HG02938 (cell line): ENCODE data around the gene RCOR1.
"Not testable (repeated sequence)": the region's sequence is repeated elsewhere in the genome, so short reads cannot be mapped to it uniquely, and the experiment has no call there.

Experiments
- ATAC-seq: cut with Tn5 transposase; IDR thresholded peaks from one replicate; pipeline ENCODE4 v1.9.1; 2021; ENCODE audit warnings: mild to moderate bottlenecking, moderate library complexity; ENCODE audit not compliant: unreplicated experiment

Gene RCOR1

GRCh38 chr14:102591372-102591943 lies 991 bp upstream of the RCOR1 start:
- ATAC-seq = no peak

DNA sequence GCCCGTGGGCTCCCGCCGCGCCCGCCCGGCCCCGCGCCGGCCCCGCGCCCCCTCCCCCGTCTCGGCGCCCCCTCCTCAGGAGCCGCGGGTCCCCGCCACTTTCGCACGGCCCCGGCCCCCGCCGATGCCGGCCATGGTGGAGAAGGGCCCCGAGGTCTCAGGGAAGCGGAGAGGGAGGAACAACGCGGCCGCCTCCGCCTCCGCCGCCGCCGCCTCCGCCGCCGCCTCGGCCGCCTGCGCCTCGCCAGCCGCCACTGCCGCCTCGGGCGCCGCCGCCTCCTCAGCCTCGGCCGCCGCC lies 263 bp downstream of the RCOR1 start:
- ATAC-seq = peak; percentile 6

DNA sequence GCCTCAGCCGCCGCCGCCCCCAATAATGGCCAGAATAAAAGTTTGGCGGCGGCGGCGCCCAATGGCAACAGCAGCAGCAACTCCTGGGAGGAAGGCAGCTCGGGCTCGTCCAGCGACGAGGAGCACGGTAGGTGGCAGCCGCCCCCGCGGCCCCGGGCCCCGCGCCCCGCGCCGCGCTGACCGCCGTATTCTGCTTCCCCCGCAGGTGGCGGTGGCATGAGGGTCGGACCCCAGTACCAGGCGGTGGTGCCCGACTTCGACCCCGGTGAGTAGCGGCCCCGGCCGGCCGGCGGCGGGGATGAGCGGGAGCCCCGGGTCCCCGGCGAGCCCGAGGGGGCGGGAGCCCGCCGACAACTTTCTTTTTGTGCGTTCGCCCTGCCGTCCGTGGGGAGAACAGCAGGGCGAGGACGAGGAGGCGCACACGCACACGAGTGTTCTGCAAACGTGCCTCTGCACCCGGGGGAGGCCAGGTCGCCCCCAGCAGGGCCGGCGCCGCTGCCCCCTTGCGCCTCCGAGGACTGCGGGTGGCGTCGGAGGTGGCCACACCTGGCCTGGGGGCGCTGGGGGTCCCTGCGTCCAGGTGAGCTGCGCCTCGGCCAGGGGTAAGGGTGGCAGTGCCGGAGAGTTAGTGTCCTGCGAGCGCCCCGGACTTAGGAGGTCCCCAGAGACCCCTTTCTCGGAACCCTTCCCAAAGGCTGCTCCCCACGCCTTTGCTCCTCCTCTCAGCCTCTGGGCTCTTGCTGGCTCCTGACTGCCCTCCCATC lies 794 bp downstream of the RCOR1 start:
- peak; percentile 12 for ATAC-seq

DNA sequence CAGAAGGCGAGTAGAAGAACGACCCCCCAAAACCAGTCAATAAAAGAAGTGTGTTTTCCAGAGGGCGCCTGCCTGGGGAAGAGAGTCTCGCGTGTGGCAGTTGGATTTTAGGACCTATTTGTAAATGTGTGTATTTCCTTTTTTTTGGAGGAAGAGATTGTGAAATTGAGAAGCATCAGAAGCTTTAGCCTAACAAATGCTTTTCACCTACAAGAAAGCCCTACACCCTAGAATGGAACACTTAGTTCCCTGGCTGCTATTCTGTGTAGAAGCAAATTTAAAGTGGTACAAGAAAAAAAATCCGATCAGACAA lies 1.3 kb downstream of the RCOR1 start:
- ATAC-seq = no peak

- ATAC-seq = no peak
These were observed 2.2 kb downstream of the RCOR1 start for GRCh38 chr14:102594514-102595175.

GRCh38 chr14:102601378-102601925 lies 9.0 kb downstream of the RCOR1 start:
- ATAC-seq = no peak

DNA sequence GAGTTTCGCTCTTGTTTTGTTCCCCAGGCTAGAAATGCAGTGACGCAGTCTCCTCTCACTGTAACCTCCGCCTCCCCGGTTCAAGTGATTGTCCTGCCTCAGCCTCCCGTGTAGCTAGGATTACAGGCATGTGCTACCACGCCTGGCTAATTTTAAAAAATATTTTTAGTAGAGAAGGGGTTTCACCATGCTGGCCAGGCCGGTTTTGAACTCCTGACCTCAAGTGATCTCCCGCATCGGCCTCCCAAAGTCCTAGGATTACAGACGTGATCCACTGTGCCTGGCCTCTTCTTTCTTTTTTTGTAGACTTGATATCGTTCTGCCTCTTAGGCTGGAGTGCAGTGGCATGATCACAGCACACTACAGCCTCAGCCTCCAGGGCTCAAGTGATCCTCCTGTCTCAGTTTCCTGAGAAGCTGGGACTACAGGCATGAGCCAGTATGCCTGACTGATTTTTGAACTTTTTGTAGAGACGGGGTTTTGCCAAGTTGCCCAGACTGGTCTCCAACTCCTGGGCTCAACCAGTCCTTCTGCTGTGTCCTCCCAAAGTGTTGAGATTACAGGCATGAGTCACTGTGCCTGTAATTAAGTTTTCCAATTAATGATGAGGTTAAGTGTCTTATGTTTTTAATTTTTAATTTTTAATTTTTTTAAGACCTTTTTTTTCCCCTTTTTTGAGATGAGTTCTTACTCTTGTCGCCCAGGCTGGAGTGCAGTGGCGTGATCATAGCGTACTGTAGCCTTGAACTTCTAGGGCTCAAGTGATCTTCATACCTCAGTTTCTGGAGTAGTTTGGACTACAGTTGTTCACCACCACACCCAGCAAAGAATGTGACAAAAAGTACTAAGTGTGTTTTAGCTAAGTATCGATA lies 10.2 kb downstream of the RCOR1 start:
- ATAC-seq = no peak

- ATAC-seq = no peak
These were observed 11.0 kb downstream of the RCOR1 start for GRCh38 chr14:102603293-102603907.

GRCh38 chr14:102604183-102604582 lies 11.7 kb downstream of the RCOR1 start:
- ATAC-seq = no peak

DNA sequence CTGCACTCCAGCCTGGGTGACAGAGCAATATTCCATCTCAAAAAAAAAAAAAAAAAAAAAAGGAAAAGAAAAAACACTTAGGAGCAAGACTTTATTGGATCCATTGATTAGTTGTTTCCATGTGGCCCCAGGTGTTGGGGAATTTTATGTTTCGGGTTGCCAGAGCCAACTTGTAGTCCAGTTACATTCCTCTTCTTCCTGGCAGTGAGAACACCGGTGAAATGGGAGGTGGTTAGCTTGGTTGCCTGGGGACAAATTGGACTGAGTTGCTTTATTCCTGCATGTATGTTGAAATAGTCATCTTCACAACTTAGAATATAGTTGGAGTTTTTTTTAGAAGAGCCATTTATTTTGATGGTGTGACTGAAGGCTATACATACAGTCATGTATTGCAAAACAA lies 12.6 kb downstream of the RCOR1 start:
- ATAC-seq = no peak

- ATAC-seq = no peak
These were observed 13.8 kb downstream of the RCOR1 start for GRCh38 chr14:102606296-102606695.

DNA sequence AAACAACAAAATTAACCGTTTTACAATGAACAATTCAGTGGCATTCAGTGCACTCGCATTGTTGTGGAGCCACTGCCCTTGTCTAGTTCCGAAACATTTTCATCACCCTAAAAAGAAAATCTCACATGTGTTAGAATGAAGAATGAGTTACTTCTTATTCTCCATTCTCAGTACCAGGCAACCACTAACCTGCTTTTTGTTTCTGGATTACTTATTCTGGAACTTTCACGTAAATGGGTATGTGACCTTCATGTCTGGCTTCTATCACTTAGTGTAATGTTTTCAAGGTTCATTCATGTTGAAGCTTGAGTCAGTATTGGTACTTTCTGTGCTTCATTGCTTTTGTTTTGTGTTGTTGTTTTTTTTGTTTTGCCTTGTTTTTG lies 15.6 kb downstream of the RCOR1 start:
- peak; percentile 53 for ATAC-seq

- ATAC-seq = no peak
These were observed 18.7 kb downstream of the RCOR1 start for GRCh38 chr14:102610968-102611811.

- no peak for ATAC-seq
These were observed 23.9 kb downstream of the RCOR1 start for GRCh38 chr14:102616318-102616717.

DNA sequence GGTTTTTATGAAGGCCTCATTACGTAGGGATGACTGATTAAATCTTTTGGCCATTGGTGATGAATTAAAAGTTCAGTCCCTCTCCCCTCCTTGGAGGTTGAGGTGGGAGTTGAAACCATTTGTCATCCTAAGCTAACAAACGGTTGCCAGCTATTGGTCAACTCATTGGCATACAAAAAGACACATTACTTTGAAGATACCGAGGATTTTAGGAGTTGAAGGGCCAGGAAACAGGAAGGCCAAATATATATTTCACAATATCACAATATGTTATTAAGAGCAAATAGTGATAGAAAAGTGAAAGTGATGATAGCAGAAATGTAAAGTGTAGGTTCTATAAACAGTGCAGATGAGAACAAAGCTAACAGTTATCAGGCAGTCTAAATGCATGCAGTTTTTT lies 24.4 kb downstream of the RCOR1 start:
- no peak for ATAC-seq

DNA sequence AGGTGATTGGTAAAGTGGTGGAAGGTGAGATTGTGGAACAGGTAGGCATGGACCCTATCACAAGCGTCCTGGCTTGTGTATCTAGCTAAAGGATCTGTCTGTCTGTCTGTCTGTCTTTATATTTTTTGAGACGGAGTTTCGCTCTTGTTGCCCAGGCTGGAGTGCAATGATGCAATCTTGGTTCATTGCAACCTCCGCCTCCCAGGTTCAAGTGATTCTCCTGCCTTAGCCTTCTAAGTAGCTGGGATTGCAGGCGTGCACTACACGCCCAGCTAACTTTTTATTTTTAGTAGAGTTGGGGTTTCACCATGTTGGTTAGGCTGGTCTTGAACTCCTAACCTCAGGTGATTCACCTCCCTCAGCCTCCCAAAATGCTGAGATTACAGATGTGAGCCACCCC lies 26.6 kb downstream of the RCOR1 start:
- not testable (repeated sequence) for ATAC-seq

- no peak for ATAC-seq
These were observed 28.0 kb downstream of the RCOR1 start for GRCh38 chr14:102620413-102620812.

GRCh38 chr14:102622262-102622885 lies 29.9 kb downstream of the RCOR1 start:
- no peak for ATAC-seq

DNA sequence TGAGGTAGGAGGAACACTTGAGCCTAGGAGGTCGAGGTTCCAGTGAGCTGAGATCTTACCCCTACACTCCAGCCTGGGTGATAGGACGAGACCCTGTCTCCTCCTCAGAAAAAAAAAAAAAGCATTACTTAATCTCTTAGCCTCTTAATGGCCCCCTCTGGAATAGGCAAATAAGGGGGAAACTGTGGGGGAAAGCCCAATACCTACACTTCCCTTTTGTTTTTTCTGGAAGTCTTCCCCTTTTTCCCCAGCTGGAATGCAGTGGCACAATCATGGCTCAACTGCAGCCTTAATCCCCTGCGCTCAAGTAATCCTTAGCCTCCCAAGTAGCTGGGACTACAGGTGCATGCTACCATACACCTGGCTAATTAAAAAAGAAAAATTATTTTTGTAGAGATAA lies 32.2 kb downstream of the RCOR1 start:
- ATAC-seq = no peak
